Suprapubic skin (tissue), 4 donors: Measurements from ENCODE around the gene GRID2. TPM values are rescaled to one million over a fixed set of nuclear protein-coding genes. Genes with fewer than 3 reads are reported as not detected.

Source experiments
- DNase-seq, 2 donors: peaks; one replicate each; pipeline ENCODE4 v3.0.0-alpha.2; 2019; ENCODE audit warnings: low spot score in 2 of 2
- H3K27ac ChIP-seq: fragments of 200-600 bp; sonication (generic); one replicate; pipeline ENCODE4 v1.5.1; 2019
- H3K27me3 ChIP-seq: fragments of 200-600 bp; sonication (generic); one replicate; pipeline ENCODE4 v1.5.1; 2019
- H3K36me3 ChIP-seq: fragments of 200-600 bp; sonication (generic); one replicate; pipeline ENCODE4 v1.5.1; 2019
- H3K4me1 ChIP-seq: fragments of 200-600 bp; sonication (generic); one replicate; pipeline ENCODE4 v1.5.1; 2019
- H3K4me3 ChIP-seq: fragments of 200-600 bp; sonication (generic); one replicate; pipeline ENCODE4 v1.5.1; 2019; ENCODE audit warnings: mild to moderate bottlenecking
- H3K9me3 ChIP-seq: fragments of 200-600 bp; sonication (generic); one replicate; pipeline ENCODE4 v1.5.1; 2019
- EP300 ChIP-seq: sonication (generic); formaldehyde crosslinking; IDR thresholded peaks from one replicate; pipeline ENCODE4 v1.6.1; 2017; ENCODE audit warnings: antibody characterized with exemption
- POLR2A ChIP-seq, 2 donors: fragments of 450-650 bp; IDR thresholded peaks; one replicate each; pipeline ENCODE4 v1.6.1; 2017; ENCODE audit warnings: antibody characterized with exemption in 2 of 2, mild to moderate bottlenecking in 2 of 2, moderate library complexity in 2 of 2
- POLR2AphosphoS5 ChIP-seq, 3 donors: sonication (generic); formaldehyde crosslinking; IDR thresholded peaks; one replicate each; pipeline ENCODE4 v1.6.1; 2017; ENCODE audit warnings: antibody characterized with exemption in 3 of 3
- WGBS: methylation state at CpG from one replicate; pipeline ENCODE4 v1.1.5; 2018; 5-methylcytosine and 5-hydroxymethylcytosine counted together
- total RNA-seq, 4 donors: library from RNA; depleted of rRNA; stranded (reverse); fragments of >200 nt; gene quantifications; one replicate each; pipeline ENCODE4 v1.1.0, GENCODE V29; 2016
- TF ChIP-seq, protein P1 (sequence below), 2 donors: fragments of 200-600 bp in 1 of 2; fragments of 450-650 bp in 1 of 2; sonication (generic) in 1 of 2; IDR thresholded peaks; one replicate each; pipeline ENCODE4 v1.5.1; 2016 to 2019; ENCODE audit warnings: antibody characterized with exemption in 2 of 2, mild to moderate bottlenecking in 1 of 2, moderate library complexity in 1 of 2

The GRID2 gene
- total RNA-seq, 4 donors from 2014 or later = not detected

DNA sequence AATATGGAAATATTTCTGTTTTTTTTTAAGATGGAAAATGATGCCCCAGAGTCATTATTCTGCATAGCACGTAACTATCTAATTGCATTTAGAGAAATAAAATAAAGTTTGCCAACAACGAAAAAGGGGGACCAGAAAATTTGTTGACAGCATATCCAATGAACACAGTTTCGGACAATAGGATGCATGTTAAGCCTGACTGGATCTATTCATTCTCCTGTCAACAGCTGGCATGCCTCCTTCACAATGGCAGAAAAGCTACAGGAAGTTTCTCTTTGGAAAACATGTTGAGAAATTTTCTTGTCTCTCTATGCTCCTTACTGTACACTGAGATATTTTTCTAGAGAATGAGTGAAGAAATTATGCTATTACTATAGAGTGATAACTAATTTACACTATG lies 262.5 kb downstream of the GRID2 start:
- TF ChIP-seq POLR2AphosphoS5 (IDR thresholded peaks at IDR 0.05) (no peak), POLR2A (IDR thresholded peaks at IDR 0.05) (no peak), EP300 (no peak)
- TF ChIP-seq, protein P1, sequence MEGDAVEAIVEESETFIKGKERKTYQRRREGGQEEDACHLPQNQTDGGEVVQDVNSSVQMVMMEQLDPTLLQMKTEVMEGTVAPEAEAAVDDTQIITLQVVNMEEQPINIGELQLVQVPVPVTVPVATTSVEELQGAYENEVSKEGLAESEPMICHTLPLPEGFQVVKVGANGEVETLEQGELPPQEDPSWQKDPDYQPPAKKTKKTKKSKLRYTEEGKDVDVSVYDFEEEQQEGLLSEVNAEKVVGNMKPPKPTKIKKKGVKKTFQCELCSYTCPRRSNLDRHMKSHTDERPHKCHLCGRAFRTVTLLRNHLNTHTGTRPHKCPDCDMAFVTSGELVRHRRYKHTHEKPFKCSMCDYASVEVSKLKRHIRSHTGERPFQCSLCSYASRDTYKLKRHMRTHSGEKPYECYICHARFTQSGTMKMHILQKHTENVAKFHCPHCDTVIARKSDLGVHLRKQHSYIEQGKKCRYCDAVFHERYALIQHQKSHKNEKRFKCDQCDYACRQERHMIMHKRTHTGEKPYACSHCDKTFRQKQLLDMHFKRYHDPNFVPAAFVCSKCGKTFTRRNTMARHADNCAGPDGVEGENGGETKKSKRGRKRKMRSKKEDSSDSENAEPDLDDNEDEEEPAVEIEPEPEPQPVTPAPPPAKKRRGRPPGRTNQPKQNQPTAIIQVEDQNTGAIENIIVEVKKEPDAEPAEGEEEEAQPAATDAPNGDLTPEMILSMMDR (IDR thresholded peaks at IDR 0.05) = no peak
- 82% methylated on average over 3 of the region's 3 CpGs for WGBS
- Histone ChIP-seq H3K4me1 (no peaks in the 10 kb centered on the region), H3K27me3 (no peaks in the 10 kb centered on the region), H3K36me3 (no peaks in the 10 kb centered on the region), H3K9me3 (no peaks in the 10 kb centered on the region), H3K4me3 (no peak overlapping the region), H3K27ac (no peak overlapping the region)
- no peak for DNase-seq

- Histone ChIP-seq H3K27me3 (no peaks in the 10 kb centered on the region), H3K9me3 (no peaks in the 10 kb centered on the region), H3K27ac (no peak overlapping the region), H3K4me1 (no peaks in the 10 kb centered on the region), H3K36me3 (no peaks in the 10 kb centered on the region), H3K4me3 (no peak overlapping the region)
- WGBS = 75% methylated on average over 1 of the region's 1 CpG
- no peak for TF ChIP-seq EP300
- no peak for DNase-seq
Observed at GRCh38 chr4:92580816-92581215, 277.1 kb downstream of the GRID2 start.

DNA sequence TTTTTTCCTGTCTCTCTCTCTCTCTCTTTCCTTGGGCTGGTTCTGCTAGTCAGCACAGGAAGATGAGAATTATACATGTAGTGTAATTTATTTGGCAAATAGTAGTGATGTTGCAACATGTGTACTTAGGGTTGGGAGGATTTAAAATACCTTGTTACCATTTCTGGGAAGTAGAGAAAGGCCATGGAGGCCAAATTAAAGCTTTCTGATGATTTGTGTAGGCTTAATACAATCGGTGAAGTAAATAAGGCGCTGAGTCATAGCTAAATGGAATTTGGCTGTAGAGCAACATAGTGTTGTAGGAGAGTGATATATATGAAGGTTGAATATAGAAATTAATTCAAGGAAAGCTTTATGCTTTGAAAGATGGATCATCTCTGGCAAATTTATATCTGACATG lies 295.3 kb downstream of the GRID2 start:
- Histone ChIP-seq H3K4me3 (no peak overlapping the region), H3K4me1 (no peaks in the 10 kb centered on the region), H3K36me3 (no peaks in the 10 kb centered on the region), H3K9me3 (no peaks in the 10 kb centered on the region), H3K27me3 (no peaks in the 10 kb centered on the region), H3K27ac (no peak overlapping the region)
- TF ChIP-seq, protein P1 (IDR thresholded peaks at IDR 0.05) = no peak
- TF ChIP-seq POLR2AphosphoS5 (IDR thresholded peaks at IDR 0.05) = no peak
- no peak for TF ChIP-seq EP300
- TF ChIP-seq POLR2A (IDR thresholded peaks at IDR 0.05) = no peak
- 37% methylated on average over 2 of the region's 2 CpGs for WGBS
- no peak for DNase-seq

GRCh38 chr4:92600638-92601037 lies 296.9 kb downstream of the GRID2 start:
- Histone ChIP-seq H3K27me3 (no peaks in the 10 kb centered on the region), H3K4me1 (no peaks in the 10 kb centered on the region), H3K9me3 (no peaks in the 10 kb centered on the region), H3K4me3 (no peak overlapping the region), H3K36me3 (no peaks in the 10 kb centered on the region), H3K27ac (no peak overlapping the region)
- WGBS = 90% methylated on average over 6 of the region's 6 CpGs
- TF ChIP-seq POLR2A (IDR thresholded peaks at IDR 0.05) (no peak), EP300 (no peak), POLR2AphosphoS5 (IDR thresholded peaks at IDR 0.05) (no peak)
- TF ChIP-seq, protein P1 (IDR thresholded peaks at IDR 0.05) = no peak
- no peak for DNase-seq

GRCh38 chr4:92606227-92606626 lies 302.5 kb downstream of the GRID2 start:
- H3K27ac ChIP-seq = no peak overlapping the region
- WGBS = 86% methylated on average over 2 of the region's 2 CpGs
- H3K27me3 ChIP-seq = no peaks in the 10 kb centered on the region
- no peak overlapping the region for H3K4me3 ChIP-seq
- no peak for TF ChIP-seq POLR2AphosphoS5 (IDR thresholded peaks at IDR 0.05)
- TF ChIP-seq POLR2A (IDR thresholded peaks at IDR 0.05) = no peak
- TF ChIP-seq, protein P1 (IDR thresholded peaks at IDR 0.05) = no peak
- TF ChIP-seq EP300 = no peak
- DNase-seq = no peak
- H3K4me1 ChIP-seq = no peaks in the 10 kb centered on the region
- H3K36me3 ChIP-seq = no peaks in the 10 kb centered on the region
- H3K9me3 ChIP-seq = no peaks in the 10 kb centered on the region

- H3K4me3 ChIP-seq = no peak overlapping the region
- H3K9me3 ChIP-seq = no peaks in the 10 kb centered on the region
- no peaks in the 10 kb centered on the region for H3K4me1 ChIP-seq
- no peaks in the 10 kb centered on the region for H3K27me3 ChIP-seq
- H3K27ac ChIP-seq = no peak overlapping the region
- TF ChIP-seq POLR2A (IDR thresholded peaks at IDR 0.05) (no peak), POLR2AphosphoS5 (IDR thresholded peaks at IDR 0.05) (no peak), EP300 (no peak)
- TF ChIP-seq, protein P1 (IDR thresholded peaks at IDR 0.05) = no peak
- DNase-seq = no peak
- H3K36me3 ChIP-seq = no peaks in the 10 kb centered on the region
- 72% methylated on average over 1 of the region's 1 CpG for WGBS
Observed at GRCh38 chr4:92615049-92615448, 311.3 kb downstream of the GRID2 start.
